Liver (tissue), 3 donors: Measurements from ENCODE around the gene AGBL4.

ENCODE experiments used
- ATF3 ChIP-seq: IDR thresholded peaks from 2 replicates; pipeline ENCODE4 v1.6.1; 2016; ENCODE audit warnings: antibody characterized with exemption
- CTCF ChIP-seq: fragments of 150-350 bp; IDR thresholded peaks from 2 replicates; pipeline ENCODE4 v1.5.1; 2017; ENCODE audit warnings: improper control_type of control experiment, low read depth, low read length; ENCODE audit not compliant: missing input control
- MAX ChIP-seq: IDR thresholded peaks from 2 replicates; pipeline ENCODE4 v1.6.1; 2016; ENCODE audit warnings: antibody characterized with exemption
- REST ChIP-seq: IDR thresholded peaks from 2 replicates; pipeline ENCODE4 v1.6.1; 2016; ENCODE audit warnings: antibody characterized with exemption, mild to moderate bottlenecking
- TAF1 ChIP-seq: conservative IDR thresholded peaks from 2 replicates; pipeline ENCODE4 v1.6.1; 2016; ENCODE audit warnings: antibody characterized with exemption, mild to moderate bottlenecking
- donor health status: healthy.
- donor health status: healthy.

- TF ChIP-seq CTCF: no peak
- no peak for TF ChIP-seq TAF1
- TF ChIP-seq ATF3: no peak
- TF ChIP-seq MAX: no peak
- no peak for TF ChIP-seq REST
Measured at GRCh38 chr1:48617252-48617651, 1406.5 kb downstream of the AGBL4 start.
